Measurements from ENCODE around the gene ZSCAN23.
A peak's percentile ranks its signal among the peaks of the same experiment; 100 is the strongest.

ZSCAN23 gene

DNA sequence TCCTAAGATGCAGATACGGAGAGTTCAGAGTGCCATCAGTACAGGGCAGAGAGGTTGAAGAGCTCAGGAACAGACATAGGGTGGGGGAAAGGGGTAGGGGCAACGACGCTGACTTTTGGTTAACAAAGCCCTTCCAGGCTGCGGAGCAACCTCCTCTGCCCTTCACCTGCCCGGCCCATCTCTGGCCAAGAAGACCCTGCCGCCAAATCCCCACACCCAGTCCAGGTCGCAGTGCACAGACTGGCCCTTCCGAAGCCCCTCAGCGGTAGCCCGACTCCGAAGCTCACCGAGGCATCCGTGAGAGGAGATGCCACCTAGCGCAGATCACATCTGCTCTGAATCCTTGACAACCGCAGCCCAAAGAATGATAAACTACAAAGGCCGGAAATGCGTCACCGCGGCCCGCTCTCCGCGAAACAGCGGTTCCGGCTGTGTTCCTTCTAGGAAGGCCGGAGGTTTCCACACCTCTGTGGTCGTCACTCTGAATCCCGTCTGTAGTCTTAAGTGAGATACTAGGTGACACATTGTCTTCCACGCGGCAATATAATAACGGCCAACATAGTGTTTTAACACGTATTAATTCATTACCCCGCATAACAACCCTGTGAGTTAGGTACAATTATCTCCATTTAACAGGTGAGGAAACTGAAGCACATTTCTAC, at the start of gene ZSCAN23:
Gene ZSCAN23 (minus strand): TSS at position 380 of the 662 bp plus-strand sequence. CDS start 7,225 bp downstream, outside the sequence.
- peak within 1 kb of the TSS; percentile 94 for H3K4me3 ChIP-seq (replicated peaks; ENCODE audit: low read depth, low read length)
- DNase-seq (ENCODE audit: low read depth) = peak; percentile 94

DNA sequence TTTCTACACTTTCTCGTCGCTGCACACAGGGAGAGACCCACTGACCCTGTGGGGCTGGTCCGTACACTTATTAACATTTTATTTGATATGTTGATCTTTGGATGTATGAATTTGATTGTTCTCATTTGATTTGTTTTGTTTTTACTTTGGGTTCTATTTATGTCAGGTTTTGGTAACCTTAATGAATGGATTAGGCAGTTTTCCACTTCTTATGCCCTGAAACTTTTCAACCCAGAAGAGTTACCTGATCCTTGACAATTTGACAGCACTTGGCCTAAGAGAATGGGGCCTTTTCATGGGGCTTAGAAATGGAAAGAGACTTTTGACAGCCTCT, 48.7 kb upstream of the ZSCAN23 start:
- no peak overlapping the region for H3K4me3 ChIP-seq (replicated peaks; ENCODE audit: low read depth, low read length)
- TF ChIP-seq, protein P1, sequence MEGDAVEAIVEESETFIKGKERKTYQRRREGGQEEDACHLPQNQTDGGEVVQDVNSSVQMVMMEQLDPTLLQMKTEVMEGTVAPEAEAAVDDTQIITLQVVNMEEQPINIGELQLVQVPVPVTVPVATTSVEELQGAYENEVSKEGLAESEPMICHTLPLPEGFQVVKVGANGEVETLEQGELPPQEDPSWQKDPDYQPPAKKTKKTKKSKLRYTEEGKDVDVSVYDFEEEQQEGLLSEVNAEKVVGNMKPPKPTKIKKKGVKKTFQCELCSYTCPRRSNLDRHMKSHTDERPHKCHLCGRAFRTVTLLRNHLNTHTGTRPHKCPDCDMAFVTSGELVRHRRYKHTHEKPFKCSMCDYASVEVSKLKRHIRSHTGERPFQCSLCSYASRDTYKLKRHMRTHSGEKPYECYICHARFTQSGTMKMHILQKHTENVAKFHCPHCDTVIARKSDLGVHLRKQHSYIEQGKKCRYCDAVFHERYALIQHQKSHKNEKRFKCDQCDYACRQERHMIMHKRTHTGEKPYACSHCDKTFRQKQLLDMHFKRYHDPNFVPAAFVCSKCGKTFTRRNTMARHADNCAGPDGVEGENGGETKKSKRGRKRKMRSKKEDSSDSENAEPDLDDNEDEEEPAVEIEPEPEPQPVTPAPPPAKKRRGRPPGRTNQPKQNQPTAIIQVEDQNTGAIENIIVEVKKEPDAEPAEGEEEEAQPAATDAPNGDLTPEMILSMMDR (IDR thresholded peaks at IDR 0.05; ENCODE audit: low read length, missing control alignments) = no peak
- no peak for DNase-seq (ENCODE audit: low read depth)

More for the DNA sequence above, at the start of gene ZSCAN23:
- TF ChIP-seq, protein P1 (IDR thresholded peaks at IDR 0.05; ENCODE audit: low read length, missing control alignments) = no peak

DNA sequence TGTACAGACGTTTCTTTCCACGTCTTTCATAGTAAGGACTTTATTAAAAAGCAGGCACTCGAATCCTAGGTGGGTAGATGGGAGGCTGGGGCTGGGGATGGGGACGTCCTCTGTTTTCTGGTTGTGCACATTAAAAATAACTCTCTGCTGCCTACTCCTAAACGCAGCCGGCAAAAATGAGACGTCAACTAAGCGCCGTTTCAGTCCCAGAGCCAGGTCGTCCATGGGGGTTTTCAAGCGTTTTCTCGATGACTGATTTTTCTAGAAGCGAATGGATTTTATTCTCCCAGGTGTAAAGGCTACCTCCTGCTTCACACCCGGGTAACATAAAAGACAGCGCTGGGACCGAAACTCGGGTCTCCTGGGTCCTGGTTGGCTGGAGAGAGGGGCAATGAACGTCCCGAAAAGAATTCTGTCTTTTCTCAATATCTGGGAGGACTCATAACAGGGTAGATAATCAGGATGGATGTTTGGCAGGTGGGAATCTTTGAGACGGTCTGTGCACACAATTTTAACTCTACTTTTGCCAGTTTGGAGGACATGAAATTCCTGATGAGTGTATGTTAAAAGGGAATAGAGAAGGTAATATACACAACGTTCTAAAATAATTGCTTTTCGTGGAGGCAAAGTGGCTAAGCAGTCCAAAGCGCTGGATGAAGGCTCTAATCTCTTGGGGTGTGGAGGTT, 47.1 kb upstream of the ZSCAN23 start:
- TF ChIP-seq, protein P1 (IDR thresholded peaks at IDR 0.05; ENCODE audit: low read length, missing control alignments) = no peak
- no peak for DNase-seq (ENCODE audit: low read depth)
- peak overlapping the region; percentile 61 for H3K4me3 ChIP-seq (replicated peaks; ENCODE audit: low read depth, low read length)

DNA sequence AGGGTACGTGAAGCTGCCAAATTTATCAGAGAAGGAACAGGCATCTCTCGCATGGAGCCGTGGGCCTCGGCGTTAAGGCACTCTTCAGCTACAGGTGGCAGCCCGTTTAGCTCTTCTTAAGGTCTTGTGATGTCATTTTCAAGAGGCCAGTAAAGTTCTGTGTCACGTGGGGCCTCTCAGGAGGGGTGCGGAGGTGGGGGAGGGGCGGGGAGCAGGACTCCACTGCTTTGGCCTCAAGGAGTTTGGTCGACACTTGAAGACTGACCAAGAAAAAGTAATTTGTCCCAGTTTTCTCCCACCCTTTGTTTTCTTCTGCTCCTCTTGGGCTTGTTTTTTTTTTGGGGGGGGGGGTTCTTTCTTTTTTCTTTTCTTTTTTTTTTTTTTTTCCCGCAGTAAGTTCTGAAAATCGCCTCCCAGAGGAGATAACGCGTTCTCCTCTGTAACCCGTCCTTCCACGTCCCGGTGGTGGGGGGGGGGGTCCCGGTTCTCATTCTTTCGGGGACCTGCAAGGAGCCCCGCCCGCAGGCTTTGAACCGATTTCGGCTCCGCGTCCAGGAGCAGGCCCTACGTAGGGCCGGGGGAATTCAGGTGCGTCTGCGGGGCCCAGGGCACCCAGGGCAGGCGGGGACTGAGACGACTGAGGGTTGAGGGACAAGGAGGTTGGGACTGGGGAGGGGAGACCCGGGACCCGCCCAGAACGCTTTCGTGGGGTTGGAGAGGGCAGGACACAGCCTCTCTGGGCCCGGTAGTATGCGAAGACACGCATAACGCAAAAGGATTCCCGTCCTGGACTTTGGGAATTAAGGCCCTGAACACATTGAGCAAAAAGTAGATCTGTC, 46.3 kb upstream of the ZSCAN23 start:
- peak; percentile 69 for DNase-seq (ENCODE audit: low read depth)
- TF ChIP-seq, protein P1 (IDR thresholded peaks at IDR 0.05; ENCODE audit: low read length, missing control alignments) = no peak
- H3K4me3 ChIP-seq (replicated peaks; ENCODE audit: low read depth, low read length) = peak overlapping the region; percentile 61

DNA sequence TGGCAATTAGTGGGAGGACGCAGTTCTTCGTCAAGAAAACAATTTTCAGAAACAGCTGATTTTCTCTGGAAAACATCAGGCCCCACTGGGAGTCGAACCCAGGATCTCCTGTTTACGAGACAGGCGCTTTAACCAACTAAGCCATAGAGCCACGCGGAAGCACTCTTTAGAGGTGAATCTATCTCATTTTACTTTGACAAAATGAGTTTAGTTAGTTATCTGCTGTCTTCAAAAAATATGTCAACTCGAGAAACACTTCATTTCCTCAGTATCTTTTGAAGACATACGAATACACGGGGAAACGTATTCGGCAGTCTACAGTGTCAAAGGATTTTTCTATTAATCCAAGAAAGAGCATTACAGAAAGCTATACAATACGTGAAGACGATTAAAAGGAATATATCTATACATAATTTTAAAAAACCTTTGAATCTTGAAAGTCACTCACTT, 45.6 kb upstream of the ZSCAN23 start:
- TF ChIP-seq, protein P1 (IDR thresholded peaks at IDR 0.05; ENCODE audit: low read length, missing control alignments) = no peak
- peak; percentile 76 for DNase-seq (ENCODE audit: low read depth)
- peak overlapping the region; percentile 61 for H3K4me3 ChIP-seq (replicated peaks; ENCODE audit: low read depth, low read length)

DNA sequence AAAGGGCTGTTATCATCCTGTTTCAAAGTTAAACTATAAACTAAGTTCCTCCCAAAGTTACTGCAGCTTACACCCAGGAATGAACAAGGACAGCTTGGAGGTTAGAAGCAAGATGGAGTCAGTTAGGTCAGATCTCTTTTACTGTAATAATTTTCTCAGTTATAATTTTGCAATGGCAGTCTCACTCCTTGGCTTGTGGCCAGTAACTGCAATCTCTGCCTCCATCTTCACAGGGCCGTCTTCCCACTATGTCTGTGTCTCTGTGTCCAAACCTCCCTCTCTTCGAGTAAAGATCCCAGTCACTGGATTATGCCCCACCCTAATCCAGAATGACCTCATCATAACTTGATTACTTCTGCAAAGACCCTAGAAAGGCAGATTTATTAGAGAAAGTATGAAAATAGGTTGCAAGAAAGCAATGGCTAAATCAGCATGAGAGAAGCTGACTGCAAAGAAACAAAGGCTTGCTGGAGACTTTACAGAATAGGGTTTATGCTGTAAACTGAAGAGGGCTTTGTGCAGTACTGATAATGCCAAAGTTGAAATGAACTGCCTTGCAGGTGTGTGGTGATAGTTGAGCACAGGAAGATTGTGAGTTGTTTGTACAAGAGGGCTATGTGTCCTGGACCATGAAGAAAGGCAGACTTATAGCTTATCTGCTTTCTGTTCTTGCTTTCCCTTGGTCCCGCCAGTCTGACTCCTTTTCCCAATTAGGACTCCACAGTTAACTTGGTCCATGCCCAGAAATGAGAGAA, 43.9 kb upstream of the ZSCAN23 start:
- DNase-seq (ENCODE audit: low read depth) = no peak
- no peak overlapping the region for H3K4me3 ChIP-seq (replicated peaks; ENCODE audit: low read depth, low read length)

More for the DNA sequence above, 43.9 kb upstream of the ZSCAN23 start:
- TF ChIP-seq, protein P1 (IDR thresholded peaks at IDR 0.05; ENCODE audit: low read length, missing control alignments) = no peak
